GM18505 (cell line): Measurements from ENCODE around the gene CENPT.
A peak's percentile ranks its signal among the peaks of the same experiment; 100 is the strongest.
"Not testable (repeated sequence)": the region's sequence is repeated elsewhere in the genome, so short reads cannot be mapped to it uniquely, and the experiment has no call there.

Experiments used
- ATAC-seq: cut with Tn5 transposase; IDR thresholded peaks from one replicate; pipeline ENCODE4 v1.9.1; 2021; ENCODE audit not compliant: unreplicated experiment
- POLR2A ChIP-seq: IDR thresholded peaks from 4 replicates; pipeline ENCODE4 v1.6.1; 2011; ENCODE audit warnings: borderline replicate concordance; ENCODE audit not compliant: insufficient read depth, insufficient read length; ENCODE audit errors: extremely low read depth

The CENPT gene

DNA sequence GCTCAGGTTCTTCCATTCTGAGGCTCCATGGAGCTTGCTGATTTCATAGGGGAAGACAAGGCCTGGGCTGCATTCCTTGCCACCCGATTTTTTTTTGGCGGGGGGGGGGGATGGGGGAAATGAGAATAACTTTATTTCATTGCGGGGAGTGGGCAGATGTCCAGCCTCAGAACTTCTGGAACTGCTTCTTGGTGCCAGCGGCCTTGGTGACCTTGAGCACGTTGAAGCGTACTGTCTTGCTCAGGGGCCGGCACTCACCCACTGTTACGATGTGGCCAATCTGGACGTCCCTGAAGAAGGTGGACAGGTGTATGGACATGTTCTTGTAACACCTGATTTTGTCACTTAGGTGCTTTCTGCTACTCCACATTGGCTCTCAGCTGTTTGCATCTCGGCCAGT lies 8.3 kb upstream of the CENPT start:
- no peak for ATAC-seq
- no peak for TF ChIP-seq POLR2A

DNA sequence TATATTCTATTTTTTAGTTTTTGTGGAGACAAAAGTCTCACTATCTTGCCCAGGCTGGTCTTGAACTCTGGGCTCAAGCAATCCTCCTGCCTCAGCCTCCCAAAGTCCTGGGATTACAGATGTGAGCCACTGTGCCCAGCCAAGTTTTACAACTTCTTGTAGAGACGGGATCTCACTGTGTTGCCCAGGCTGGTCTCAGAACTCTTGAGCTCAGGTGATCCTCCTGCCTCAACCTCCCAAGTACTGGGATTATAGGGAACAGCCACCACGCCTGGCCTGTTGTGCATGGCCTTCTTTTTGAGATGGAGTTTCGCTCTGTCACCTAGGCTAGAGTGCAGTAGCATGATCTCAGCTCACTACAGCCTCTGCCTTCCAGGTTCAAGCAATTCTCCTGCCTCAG lies 6.2 kb upstream of the CENPT start:
- no peak for TF ChIP-seq POLR2A
- no peak for ATAC-seq

DNA sequence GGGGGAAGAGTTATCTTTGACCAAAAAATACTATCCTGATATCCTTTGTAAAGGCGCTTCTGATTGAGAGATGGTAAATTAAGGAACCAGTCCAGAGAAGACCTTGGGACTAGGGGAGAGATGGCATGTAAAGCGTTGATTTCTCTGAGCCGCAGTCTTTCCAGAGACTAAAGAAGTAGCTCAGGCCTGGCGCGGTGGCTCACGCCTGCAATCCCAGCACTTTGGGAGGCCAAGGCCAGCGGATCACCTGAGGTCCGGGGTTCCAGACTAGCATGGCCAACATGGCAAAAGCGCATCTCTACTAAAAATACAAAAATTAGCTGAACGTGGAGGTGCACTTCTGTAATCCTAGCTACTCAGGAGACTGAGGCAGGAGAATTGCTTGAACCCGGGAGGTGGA lies 625 bp upstream of the CENPT start:
- no peak for ATAC-seq
- no peak for TF ChIP-seq POLR2A

DNA sequence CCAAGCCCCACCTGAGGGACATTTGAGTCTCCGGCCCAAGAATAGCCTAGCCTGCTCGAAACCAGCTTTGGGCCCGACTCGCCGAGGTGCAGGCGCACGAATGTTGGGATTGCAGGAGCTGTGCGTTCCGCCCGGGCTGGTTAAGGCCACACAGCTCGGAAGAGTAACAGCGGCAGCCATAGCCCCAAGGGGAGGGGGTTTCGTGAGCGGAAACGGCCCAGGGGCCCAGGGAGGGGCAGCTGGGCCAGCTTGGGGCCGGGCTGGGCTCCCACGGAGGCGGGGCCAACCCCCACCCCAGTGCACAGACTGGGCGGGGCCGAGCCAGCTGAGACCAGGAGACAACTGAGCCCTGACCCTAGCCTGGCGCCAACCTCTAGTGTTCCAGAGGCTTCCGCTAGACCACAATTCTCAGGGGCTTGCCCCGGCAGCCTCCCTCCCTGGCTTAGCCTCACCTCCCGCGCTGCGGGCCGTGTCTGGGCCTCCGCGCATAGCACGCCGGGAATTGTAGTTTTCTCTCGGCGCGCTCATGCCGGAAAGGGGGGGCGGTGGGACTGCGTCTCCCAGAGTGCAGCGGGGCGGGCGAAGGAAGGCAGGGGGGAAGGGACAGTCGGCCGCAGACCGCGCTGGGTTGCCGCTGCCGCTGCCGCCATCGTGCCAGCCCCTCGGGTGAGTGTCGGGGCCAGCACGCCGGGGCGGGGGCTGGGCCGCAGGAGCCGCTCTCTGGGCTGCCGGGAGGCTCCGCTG lies 1.0 kb downstream of the CENPT start, which contains the start of gene NUTF2:
Gene NUTF2 (plus strand): TSS at position 614 of the 744 bp plus-strand sequence. CDS start 18,198 bp downstream, outside the sequence.
- TF ChIP-seq POLR2A, result peak; percentile 76
- ATAC-seq, result peak; percentile 59

DNA sequence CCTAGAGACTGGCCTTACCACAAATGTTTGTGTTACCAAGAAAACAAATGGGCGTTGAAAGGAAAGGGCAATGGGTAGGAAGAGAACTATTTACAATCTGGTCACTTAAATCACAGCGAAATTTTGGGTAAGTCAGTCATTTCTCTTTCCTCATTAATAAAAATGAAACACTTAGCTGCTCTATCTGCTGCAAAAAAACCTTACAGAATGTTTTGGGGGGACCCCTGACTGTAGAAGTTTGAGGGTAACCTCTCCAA lies 1.5 kb downstream of the CENPT start:
- no peak for ATAC-seq
- no peak for TF ChIP-seq POLR2A

DNA sequence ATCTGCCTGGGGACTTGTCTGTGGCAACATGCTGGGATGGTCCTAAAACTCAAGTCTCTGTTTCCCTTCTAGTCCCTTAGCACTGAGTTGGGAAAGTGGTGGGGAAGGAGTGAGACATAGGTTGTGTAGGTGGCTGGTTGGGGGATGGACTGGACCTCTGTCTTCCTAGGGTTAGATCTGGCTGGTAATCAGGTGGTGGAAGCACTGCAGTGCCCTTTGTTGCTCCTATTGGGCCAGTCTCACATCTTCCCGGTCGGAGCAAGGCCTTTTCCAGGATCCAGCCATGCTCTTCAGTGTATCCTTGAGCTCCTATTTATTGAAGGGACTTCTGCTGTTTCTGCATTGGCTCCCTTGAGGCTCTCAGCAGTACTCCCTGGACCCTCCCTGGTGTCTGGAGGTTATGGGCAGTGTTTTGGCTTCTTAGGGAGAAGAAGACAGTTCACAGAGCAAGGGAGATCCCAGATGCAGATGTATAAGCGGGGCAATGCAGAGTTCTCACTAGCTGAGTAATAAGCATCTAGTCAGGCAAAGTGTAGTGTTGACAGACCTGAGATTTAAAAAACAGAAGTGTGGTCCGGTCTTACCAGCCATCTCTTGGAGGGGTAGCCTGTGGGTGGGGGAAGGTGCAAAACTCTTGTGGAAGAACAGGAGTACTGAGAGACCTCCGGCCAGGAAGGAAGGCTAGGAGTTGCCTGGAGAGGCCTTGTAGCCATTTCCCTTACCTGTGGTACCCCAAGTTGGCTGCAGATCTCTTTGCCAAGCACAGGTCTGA lies 2.0 kb downstream of the CENPT start:
- no peak for TF ChIP-seq POLR2A
- no peak for ATAC-seq

DNA sequence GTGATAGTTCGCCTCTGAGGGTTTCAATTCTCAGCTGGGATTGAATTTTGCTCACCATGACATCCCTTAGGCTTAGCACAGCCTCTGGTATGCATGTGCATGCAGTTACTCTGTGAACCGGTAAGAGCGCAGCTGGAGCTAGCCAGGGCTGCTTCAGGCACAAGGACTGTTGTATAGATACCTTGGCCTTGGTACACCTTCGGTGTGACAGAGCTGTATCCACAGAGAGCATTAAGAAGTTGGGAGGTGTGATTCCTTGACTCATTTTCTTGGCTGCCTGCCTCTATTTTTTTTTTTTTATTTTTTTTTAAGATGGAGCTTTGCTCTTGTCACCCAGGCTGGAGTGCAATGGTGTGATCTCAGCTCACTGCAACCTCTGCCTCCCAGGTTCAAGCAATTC lies 3.0 kb downstream of the CENPT start:
- no peak for ATAC-seq
- no peak for TF ChIP-seq POLR2A

DNA sequence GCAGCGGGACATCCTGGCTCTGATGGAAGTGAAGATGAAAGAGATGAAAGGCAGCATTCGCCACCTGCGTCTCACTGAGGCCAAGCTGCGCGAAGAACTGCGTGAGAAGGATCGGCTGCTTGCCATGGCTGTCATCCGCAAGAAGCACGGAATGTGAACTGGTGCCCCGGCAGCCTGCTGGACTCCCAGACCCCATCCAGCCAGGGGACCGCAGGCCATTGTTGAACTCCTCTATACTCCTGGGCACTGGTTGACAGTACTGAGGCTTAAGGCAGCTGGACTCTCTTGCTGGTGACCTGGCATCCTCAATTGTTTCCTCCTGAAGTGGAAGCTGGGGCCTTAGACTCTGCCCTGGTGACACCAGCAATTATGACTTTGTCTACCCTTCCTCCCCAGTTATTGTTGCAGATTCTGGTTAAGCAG lies 4.1 kb downstream of the CENPT start:
- TF ChIP-seq POLR2A, result no peak
- ATAC-seq, result no peak

DNA sequence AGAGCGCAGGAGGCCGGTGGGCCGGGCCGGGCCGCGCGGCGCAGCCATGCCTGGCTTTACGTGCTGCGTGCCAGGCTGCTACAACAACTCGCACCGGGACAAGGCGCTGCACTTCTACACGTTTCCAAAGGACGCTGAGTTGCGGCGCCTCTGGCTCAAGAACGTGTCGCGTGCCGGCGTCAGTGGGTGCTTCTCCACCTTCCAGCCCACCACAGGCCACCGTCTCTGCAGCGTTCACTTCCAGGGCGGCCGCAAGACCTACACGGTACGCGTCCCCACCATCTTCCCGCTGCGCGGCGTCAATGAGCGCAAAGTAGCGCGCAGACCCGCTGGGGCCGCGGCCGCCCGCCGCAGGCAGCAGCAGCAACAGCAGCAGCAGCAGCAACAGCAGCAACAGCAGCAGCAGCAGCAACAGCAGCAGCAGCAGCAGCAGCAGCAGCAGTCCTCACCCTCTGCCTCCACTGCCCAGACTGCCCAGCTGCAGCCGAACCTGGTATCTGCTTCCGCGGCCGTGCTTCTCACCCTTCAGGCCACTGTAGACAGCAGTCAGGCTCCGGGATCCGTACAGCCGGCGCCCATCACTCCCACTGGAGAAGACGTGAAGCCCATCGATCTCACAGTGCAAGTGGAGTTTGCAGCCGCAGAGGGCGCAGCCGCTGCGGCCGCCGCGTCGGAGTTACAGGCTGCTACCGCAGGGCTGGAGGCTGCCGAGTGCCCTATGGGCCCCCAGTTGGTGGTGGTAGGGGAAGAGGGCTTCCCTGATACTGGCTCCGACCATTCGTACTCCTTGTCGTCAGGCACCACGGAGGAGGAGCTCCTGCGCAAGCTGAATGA lies 4.8 kb downstream of the CENPT start:
- peak; percentile 6 for ATAC-seq
- TF ChIP-seq POLR2A, result no peak

DNA sequence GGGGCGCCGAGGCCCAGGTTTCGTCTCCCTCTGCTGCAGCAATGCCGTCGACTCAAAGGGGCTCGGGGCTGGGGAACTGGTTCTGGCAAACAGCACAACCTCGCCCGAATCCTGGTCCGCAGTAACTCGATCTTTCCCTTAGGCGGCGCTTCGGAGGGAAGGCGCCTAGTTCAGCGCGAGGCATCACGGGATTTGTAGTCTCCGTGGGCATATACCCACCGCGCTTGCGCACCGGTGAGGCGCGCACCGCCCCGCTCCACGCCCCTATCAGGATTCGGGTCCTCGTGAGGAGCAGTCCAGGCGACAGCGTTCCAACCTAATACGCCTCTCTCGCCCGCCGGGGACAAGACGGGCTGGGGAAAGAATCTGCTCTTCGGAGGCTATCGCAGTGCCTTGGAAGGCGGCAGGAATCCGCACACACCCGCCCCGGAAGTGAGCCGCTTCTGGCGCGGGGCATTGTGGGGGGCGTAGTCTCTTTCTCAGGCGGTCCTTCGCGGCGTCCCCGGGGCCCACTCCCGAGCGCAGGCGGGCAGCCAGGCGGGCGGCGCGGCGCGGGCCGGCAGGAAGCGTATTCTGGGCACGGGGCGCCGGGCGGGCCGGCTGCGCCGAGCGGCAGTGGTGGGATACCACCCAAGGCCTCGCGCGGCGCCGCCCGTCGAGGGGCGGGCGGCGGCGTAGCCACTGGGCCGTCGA lies 5.5 kb downstream of the CENPT start, which contains the start of gene THAP11:
Gene THAP11 (plus strand): TSS at position 505 of the 693 bp plus-strand sequence. CDS start 235 bp downstream, outside the sequence.
- peak; percentile 49 for ATAC-seq
- peak; percentile 52 for TF ChIP-seq POLR2A

DNA sequence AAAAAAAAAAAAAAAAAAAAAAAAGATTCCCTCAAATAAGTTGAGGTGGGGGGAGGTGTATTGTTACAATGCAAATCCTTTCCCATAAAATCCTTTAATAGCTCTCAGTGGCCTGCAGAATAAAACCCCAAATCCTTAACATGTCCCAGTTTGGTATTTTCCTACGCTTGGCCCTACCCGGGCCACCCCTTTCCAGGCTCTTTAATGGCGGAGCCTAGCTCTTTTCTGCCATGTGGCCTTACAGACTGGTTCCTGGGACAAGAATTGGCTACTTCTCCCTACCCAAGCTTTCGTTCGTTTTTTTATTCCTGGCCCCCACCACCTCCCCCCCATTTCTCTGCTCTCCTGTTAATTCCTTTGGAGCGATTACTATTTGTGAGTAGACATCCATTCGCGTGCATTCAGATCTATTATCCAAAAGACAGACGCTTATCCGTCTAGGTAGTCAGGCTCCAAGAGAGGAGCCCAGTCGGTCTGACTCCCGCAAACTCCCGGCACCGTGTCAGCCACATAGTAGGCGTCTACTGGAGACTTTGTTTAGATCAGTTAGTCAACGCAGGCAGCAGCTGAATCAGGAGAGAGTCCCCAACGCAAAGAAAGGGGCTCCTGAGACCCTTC lies 6.2 kb downstream of the CENPT start:
- no peak for ATAC-seq

DNA sequence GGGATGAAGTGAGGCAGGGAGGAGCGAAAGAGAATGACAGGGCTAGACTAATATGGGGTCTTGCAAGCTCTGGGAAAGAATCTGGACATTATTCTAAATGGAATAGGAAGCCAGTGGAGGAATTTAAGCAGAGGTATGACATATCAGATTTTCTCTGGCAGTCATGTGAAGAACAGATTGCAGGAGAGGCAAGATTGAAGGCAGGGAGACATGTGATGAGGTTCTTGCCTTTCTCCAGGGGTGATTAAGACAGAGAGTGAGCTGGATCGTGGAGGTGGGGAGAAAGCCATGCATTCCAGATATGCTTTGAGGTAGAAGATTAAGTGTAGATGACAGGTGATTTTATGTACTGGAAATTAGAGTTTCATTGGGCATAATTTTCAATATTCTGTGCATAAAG lies 9.7 kb downstream of the CENPT start:
- TF ChIP-seq POLR2A, result no peak
- ATAC-seq, result no peak

More for the DNA sequence above, 6.2 kb downstream of the CENPT start:
- no peak for TF ChIP-seq POLR2A

DNA sequence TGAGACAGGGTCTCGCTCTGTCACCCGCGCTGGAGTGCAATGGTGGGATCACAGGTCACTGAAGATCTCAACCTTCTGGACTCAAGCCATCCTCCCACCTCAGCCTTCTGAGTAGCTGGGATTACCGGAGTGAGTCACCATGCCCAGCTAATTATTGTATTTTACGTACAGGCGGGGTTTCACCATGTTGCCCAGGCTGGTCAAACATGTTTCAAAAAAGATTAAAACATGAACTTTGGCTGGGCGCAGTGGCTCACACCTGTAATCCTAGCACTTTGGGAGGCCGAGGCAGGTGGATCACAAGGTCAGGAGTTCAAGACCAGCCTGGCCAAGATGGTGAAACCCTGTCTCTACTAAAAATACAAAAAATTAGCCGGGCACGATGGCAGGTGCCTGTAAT lies 10.3 kb downstream of the CENPT start:
- ATAC-seq, result not testable (repeated sequence)
